GM21737 (cell line): ENCODE data around the gene INAFM1.
A peak's percentile ranks its signal among the peaks of the same experiment; 100 is the strongest.

Experiments
- ATAC-seq: cut with Tn5 transposase; IDR thresholded peaks from one replicate; pipeline ENCODE4 v1.9.1; 2021; ENCODE audit warnings: mild to moderate bottlenecking, moderate library complexity; ENCODE audit not compliant: unreplicated experiment

INAFM1 gene

DNA sequence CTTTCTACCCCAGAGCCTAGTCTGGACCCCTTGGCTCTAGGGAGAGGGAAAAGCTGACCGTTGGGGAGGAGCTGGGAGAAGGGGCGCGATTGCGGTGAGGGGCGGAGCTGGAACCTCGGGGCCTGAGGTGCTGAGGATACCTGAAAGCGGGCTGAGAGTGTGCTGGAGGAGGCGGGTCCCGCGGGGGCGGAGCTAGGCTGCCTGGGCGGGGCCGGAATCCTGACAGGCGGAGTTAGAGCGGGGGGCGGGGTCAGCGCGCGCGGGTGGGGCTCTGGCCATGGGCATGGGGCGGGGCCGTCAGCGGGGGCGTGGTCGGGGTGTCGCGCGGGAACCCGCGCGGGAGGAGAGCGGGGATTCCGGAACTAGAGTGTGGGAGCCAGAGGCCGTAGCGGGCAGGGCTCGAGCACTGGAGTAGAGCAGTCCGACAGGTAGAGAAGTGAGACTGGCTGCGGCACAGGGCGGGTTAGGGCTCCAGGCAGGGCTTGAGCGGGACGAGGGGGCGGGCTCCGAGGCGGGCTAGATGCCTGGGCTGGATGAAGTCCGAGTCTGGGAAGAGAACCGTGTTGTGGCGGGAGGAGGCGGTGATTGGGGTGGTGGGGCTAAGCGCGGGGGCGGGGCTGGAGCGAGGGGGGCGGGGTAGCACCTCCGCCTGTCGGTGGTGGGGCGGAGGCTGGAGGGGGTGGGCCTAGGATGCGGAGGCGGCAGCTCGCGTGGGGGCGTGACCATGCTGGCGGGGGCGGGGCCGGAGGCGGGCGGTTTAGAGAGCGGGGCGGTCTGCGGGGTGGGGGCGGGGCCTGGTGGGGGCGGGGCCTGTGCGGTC is at the start of gene INAFM1:
INAFM1 (plus strand) TSS at position 815 of the 820 bp plus-strand sequence. CDS start 35 bp downstream, outside the sequence.
- ATAC-seq = peak; percentile 47

DNA sequence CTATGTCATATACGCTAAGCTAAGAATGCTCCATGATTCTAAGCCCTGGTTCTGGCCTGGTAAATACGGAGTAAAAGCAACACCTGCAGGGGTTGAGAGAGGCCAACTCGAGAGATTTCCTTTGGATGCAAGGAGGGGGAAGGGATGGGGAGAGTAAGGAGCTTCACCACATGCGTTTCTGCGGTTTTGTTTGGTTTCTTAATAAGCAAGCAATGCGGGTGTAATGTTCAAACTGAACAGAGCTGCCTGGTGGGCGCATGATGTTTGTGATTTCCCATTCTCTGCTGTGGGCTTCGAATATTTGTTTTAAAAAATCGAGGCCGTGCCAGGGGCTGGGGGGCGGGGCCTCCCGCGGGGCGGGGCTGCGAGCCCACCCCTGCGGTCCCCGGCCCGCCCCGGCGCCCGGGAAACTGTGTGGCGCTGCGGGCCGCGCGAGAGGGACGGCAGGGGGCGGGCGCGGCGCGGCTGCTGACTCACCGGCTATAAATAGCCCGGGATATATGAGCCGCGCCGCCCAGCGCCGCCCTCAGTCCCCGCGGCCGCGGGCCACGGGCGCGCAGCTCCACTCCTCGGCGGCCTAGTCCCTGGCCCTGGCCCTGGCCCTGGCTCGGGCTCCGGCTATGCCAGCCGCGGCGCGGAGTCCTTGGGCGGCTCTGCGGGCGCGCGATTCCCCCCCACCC is 48.8 kb upstream of the INAFM1 start:
- peak; percentile 35 for ATAC-seq

DNA sequence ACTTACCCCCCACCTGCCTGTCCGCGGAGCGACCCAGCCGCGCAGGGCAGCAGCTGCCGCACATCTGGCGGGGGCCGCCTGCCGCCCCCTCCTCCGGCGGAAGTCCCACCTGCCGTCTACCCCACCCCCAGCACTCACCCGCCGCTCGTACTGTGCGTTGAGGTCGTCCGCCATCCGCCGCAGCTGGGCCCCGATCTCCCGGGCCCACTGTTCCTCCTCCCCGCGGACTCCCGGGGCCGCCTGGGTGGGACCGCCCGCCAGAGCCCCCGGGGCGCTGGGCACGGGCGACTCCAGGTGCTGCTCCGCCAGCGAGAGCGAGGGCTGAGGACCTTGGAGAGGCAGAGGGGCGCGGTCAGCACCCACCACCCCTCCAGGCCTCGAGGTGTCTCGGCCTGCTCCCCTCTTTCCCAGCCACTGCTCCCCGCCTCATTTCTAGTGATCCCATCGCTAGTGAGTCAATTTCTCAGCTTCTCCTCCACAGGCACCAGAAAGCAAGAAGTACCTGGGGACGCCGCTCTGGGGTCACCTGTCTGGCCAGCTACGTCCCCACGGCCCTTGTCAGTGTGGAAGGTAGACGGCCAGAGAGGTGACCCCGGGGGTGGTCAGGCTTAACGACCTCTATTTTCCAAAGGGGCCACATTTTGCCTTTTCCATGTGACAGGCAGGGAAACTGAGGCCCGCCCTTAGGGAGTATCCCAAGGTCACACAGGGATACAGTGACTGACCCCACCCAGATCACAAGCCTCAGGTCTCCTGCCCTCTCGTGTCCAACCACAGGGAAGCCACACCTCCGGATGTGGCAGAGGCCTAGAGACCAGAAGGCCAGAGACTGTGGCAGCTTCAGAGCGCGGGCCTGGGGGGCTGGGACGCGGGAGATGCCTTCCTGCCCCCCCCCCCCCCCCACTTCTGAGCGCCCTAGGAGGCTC is 48.0 kb upstream of the INAFM1 start:
- ATAC-seq = peak; percentile 23

DNA sequence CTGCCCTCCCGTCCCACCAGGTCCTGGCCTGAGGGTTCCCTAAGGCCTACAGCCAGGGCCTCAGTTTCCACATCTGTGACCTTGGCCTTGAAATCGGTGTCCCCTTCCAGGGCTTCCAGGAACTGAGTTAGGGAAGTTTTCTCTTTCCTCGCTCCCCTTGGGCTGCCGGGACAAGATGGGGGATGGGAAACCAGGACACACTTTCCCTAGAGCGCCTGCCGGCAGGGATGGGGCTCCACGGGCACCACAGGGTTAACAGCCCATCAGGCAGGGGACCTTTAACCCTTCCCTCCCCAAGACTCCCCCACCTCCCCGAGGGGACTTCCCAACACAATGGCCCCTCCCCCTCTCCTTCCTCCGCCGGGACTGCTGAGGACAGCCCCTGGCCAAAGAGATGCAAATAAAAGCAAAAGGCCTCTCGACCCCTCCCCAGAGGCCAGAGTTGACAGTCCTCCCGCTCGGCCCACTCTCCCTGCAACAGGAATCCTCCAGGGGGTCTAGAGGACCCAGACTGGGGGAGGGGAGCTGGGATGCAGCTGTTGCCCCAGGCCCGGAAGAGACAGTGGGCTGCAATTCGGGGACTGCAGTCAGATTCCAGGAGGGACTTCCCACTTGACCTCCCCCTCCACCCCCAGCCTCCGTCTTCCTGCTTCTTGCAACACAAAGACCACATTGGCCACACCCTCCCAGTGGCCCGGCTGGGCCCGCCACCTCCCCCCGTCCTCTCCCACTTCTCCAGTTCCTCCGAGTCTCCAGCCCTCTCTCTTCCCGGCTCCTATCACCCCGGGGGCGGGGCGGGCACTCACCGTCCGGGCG is 47.1 kb upstream of the INAFM1 start:
- peak; percentile 22 for ATAC-seq

DNA sequence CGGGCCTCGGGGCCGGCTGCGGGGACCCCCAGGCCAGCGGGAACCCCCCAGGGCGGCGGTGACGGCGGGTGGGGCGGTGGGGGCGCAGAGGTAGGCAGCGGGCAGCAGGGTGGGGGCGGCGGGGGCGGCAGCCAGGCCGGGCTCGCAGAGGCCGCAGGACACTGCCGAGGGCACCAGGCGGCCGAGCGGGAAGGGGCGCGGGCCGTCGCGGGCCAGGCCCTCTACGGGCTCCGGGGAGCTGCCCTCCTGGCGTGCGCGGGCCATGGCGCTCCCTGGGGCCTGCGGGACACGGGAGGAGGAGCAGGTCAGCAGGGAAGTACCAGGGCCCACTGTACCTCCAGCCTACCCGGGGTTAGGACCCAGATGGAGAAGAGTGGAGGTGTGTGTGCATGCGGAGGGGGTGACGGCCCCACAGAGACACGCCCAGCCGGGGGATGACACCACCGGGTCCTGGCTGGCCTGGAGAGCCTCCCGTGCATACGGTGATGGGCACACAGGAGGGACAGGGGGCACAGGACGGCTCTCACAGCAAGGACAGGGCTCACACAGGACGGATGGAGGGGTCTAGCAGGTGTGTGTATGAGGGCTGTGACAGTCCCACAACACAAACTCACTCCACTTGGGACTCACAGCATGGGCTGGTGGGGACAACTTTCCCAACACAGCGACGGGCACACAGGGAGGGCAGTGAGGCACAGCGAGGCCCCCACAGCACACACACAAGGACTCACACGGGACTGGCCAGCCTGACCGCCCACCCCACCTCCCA is 46.3 kb upstream of the INAFM1 start:
- ATAC-seq = no peak

DNA sequence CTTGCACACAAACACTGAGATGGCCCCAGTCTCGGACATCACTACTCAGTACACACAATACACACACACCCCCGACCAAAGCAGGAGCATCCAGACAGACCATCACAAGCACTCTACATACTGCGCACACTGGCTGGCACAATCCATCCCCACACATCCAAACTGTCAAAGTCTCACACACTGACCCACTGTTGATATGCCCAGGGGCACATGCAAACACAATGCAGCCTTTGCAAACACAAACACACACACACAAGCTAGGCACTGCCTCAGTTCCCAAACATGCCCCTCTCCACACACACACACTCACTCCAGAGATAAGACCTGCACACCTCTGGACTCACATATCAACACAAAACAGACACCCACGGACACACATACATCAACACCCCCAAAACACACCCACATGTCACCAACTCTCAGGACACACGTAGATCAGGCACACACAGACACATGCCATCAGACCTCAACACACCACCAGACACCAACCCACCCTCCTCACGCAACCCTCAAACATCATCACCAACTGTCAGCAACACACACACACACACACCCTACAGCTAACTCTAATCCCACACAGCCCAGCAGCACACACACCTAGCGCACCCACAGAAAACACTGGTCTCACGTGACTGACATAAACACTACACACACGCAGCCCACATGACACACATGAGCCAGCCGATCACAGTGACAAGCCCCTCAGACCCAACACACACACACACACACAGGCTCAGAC is 45.6 kb upstream of the INAFM1 start:
- ATAC-seq = no peak

DNA sequence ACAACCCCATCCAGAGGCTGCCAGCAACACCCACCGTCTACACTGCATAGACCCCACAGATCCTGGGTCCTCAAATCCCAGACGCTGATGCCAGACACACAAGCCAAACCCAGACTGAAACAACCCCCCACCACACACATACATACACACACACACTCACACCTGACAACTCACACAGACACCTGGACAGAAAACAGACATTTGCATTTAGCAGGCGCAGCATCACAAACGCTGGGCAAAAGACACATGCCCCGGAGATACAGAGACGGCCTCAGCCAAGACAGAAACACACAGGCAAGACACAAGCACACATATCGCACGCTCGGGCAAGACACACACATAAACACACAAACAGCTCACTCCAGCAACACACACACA is 45.0 kb upstream of the INAFM1 start:
- no peak for ATAC-seq

DNA sequence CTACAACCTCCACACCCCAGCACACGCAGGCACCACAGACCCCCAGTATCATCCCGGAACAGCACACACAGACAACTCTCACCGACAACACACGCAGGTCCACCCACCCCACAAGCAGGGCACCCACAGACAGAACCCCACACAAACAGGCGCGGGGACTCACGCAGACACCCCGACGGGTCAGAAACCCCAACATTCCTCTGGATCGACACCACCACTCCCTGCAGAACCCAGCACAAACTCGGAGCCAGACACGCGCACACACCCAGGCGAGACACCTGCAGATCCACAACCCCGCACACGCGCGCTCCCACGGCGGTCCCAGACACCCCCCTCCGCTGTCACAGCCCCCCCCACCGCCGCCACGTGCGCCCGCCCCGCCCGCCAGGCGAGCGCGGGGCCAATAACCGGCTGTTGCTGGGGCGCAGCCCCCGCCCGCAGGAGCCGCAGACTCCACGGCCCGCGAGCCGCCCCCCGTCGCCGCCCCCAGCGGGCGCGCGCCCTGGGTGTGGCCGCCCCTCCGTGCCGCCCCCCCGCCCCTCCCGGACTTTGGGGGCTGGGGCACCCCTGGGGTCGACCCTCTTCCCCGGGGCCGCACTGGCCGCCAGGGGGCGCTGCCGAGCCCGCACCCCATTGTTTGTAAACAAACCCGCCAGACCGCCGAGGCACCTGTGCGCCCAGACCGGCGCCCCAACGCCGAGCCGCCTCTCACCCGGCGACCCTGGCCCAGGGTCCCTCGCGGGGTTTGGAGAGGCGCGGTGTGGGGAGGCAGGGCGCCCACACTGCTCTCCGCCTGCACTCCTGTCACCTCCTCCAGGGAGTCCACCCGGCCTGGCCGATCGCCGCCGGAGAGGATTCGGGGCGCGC is 44.4 kb upstream of the INAFM1 start:
- ATAC-seq = no peak

DNA sequence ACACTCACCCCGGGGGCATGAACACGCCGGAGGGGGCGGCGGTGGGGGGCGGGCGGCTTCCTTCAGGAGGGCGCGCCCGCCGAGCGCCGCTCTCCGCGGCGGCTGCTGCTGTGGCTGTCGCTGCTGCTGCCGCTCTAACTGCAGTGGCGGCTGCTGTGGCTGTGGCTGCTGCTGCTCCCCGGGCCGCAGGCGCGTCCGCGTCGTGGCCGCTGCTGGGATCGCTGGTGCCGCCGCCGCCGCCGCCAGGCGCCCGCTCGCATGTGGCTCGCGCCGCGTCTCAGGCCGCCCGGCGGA is 43.8 kb upstream of the INAFM1 start, which contains the start of gene BBC3:
BBC3 (minus strand) TSS at position 279 of the 294 bp plus-strand sequence. CDS start 2,768 bp downstream, outside the sequence.
- ATAC-seq = no peak

DNA sequence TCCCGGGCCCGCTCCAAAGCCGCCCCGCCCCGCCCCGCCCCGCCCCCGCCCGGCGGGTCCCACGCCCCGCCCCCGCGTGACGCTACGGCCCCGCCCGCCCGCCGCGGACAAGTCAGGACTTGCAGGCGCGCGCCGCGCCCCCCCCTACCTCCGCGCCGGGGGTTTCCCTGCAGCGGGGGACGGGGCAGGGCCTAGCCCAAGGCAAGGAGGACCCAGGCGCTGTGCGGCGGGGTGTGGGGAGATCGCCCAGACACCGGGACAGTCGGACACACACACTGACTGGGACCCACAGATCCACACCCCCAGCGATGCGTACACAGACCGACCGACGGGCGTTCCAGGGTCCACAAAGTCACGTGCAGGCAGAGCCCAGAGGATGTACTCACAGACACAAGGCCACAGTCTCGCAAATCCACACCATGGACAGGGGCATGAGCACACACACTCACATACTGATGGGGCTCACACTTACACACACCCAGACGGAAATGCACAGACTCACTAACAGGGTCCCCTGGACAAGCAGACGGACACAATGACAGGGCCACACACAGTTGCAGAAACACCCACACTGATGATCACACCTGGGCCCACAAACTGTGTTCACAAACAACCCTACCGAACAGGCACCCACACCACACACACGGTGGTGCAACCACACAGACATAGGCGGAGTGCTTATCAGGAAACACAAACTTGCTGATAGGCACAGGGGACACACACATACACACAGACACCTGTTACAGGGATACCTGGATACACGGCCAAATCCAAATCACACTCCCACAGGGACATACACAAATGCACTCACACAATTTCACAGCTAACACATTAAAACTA is 43.2 kb upstream of the INAFM1 start:
- no peak for ATAC-seq

DNA sequence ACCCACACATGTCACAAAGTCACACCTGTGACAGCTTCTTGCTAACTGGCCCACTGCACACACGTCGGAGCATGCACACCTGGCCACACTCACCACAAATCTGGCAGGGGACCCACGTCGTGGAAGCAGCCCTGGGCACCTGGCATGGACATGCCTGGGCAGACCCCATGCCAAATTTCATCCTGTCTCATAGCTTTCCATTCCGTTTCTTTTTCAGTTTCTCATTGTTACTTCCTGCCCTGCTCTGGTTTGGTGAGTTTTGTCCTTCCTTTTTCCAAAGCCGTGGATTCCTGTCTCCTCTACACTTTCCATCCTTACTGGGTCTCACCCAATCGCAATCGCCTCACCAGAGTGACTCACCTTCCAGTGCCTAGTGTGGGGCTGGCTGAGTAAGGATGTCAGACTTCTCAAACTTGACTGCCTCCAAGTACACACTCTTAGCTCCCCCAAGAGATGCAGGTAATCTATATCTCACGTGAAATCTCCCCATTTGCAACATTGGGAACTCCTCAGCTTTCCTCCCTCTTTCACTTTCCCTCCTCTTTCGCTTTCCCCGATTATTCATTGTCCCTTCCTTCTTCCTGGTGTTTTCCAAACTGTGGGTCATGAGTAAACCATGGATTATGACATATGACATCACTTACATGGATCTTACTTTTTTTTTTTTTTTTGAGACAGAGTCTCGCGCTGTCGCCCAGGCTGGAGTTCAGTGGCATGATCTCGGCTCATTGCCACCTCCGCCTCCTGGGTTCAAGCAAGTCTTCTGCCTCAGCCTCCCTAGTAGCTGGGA is 42.1 kb upstream of the INAFM1 start:
- ATAC-seq = no peak

DNA sequence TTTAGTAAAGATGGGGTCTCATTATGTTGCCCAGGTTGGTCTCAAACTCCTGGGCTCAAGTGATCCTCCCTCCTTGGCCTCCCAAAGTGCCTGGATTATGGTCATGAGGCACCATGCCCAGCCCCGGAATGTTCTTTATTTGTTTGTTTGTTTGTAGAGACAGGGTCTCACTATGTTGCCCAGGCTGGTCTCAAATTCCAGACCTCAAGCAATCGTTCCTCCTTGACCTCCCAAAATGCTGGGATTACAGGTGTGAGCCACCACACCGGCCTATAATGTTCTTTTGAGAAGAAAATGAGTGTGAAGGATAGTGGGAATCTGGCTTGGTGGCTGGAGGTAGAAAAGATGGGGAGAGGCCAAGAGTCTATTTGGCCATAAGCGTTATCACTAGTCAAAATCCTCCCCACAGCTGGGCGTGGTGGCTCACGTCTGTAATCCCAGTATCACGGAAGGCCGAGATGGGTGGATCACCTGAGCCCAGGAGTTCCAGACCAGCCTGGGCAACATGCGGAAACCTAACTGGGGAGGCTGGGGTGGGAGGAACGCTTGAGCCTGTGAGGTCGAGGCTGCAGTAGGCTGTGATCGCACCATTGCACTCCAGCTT is 38.5 kb upstream of the INAFM1 start:
- ATAC-seq = no peak

DNA sequence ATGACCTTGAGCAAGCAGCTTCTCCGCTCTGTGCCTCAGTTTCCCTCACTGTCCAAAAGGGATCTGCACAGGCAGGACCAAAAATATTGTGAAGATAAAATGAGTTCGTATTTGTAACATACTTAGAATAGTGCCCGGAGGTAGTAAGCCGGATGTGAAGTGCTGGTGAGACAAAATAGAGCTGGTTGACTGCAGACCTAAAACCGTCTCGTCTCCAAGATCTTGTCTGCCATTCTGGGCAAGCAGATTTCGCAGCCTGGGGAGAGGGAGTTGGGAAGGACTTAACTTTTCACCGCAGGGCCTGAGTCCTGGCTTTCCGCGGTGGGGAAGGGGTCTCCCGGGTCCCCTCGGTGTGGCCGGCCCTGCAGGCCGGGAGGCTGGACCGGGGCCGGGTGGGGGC is 35.5 kb upstream of the INAFM1 start:
- no peak for ATAC-seq

DNA sequence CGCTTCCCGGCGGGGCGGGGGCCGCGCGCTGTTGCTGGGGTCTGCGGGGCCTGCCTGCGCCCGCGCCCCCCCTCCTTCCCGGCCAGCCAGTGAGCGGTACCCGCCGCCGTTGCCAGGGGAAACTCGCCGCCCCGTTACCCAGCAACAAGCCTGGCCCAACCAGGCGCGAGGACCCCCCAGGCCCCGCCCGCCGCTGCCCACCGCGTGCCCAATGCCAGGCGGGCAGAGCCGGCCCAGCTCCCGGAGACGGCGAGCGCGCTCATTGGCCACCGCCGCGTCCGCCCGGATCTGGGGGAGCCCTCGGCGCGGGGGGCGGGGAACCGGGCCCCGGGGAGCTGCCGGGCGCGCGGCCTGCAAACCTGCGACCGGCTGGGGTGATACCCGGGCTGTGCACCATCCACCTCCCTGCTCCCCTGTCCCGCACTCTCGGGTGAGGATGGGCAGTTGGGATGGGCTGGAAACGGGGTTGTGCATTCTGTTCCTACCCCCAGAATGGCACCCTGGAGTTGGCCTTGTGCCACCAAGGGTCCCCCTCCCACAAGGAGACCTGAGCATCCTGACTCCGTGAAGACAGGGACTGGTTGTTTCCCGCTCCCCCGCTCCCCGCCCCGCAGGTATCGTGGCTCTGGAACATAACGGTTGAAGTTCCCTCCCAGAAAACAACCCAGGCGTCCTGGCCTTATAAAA is 34.9 kb upstream of the INAFM1 start:
- ATAC-seq = no peak

DNA sequence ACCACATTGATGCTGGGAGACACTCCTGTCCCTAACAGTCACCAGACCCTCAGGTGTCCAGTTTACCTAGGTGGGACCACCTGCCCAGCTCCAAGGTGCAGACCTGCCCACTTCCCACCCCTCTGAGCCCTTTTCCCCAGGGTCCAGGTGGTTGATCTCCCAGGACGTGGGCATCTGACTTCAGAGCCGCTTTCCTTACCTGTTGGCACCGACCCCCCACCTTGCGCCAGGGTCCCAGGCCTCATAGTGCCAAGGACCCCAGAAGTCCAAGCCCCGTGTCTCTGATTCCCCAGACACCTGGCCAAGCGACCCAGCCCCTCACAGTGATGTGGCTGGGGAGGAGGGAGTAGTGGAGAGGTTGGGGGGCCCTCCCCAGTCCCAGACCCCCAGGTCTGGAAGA is 34.1 kb upstream of the INAFM1 start:
- ATAC-seq = no peak
